HG03520 (cell line): ENCODE data around the gene CDH2.
"Not testable (repeated sequence)": the region's sequence is repeated elsewhere in the genome, so short reads cannot be mapped to it uniquely, and the experiment has no call there.

ENCODE experiments used
- ATAC-seq: cut with Tn5 transposase; IDR thresholded peaks from one replicate; pipeline ENCODE4 v1.9.1; 2021; ENCODE audit warnings: mild to moderate bottlenecking, moderate library complexity; ENCODE audit not compliant: unreplicated experiment

Gene CDH2

GRCh38 chr18:27931535-27931934, 245.4 kb downstream of the CDH2 start:
- no peak for ATAC-seq

DNA sequence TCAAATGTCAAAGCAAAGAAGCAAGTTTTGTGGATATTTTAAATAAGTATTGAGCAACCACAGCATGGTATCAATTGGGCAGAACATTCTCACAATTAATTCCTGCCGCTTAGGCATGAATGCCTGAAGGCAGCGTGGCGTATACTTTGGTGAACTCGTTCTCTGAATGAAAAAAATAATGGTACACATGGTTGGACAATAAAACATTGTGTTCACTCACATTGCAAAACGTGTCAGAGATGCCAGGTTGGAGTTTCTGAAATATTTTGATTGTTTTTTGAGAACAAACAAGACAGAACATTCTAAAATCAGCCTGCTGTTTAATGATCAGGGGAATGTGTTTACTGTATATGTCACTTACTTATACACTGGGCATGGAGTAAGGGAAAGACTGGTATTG, 254.2 kb downstream of the CDH2 start:
- ATAC-seq: no peak

DNA sequence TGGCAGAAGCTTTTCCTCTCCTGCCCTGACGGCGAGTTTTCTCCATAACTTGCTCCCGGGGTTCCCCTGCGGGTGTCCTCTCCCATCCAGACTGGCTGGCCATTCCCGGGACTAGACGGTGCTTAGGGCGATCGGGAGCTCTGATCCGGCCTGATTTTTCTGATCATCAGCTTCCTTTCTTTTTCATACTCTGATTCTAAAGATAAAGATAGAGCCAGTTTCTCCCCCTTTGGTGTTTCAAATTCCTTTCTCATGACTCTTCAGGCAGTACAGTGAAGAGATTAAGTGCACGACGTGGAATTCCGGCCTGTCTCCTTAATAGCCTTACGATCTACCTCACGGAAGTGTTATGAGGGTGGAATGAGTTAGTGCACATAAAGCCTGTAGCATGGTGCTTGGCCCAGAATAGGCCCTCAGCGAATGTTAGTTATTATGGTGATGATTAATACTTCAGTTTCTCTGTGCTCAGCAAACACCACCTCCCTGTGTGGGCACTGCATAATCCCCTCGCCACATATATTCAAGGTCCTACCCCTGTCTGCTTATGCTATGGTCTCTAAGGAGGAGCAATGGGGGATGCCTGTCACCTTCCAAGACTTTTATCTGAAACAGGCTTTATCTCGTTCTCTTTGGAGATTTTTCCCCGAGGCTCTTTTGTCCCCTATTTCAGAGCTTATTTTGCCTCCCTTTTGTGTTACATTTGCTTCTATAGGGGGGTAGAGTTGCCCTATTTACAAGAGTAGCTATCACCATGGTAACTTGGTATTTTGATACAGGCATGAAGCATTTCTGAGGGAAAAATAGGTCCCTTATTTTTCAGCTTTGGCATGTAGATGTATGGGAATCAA, 254.8 kb downstream of the CDH2 start:
- no peak for ATAC-seq

DNA sequence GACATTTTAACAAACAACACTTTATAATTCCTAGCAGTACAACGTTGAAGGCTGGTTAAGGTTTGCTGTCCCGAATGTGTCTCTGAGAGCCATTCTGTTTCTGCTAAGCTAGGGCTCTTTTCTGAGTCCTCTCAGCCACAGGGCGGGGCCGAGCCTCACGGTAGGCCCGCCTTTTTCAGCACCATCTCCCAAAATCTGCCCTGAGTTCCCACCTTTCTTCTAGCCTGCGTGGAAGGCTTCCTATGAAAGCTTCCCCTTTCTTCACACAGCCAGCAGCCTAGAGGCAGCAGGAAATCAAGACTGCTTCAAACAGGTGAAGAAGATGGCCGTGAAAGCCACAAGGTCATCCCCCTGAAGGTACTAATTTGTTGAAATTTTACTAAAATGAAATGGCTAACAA, 255.5 kb downstream of the CDH2 start:
- no peak for ATAC-seq

DNA sequence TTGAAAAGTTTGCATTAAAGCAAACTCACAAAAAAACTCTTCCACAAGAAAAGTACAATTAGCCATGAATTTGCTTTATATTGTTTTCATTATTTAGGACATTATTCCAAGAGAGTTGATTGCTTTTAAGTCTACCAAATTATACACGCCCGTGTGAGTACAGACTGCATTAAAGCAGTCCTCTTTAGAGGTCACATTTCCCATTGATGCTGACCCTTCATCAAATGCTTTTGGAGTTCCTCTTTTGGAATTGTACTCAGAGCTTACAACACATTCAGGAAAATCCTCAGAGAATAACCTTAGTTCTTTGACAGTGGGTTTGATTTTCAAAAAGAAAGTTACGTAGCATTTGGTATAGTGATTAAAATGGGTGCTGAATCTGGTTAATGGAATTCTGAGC, 256.1 kb downstream of the CDH2 start:
- ATAC-seq: no peak

GRCh38 chr18:27906189-27906588, 270.7 kb downstream of the CDH2 start:
- ATAC-seq: not testable (repeated sequence)

DNA sequence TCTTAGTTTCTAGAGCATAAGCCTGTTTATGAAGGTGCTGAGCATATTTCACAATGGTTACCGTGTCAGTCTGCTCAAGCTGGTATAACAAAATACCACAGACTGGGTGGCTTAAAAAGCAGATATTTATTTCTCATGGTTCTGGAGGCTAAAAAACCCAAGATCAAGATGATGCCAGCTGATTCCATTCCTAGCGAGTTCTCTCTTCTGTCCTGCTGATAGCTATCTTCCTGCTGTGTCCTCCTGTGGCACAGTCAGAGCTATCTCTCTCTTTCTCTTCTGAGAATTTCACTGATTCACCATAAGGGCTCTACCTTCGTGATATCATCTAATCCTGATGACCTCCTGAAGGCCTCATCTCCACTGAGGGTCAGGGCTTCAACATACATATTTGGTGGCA, 273.0 kb downstream of the CDH2 start:
- no peak for ATAC-seq

- no peak for ATAC-seq
These were observed 275.3 kb downstream of the CDH2 start for GRCh38 chr18:27901424-27902226.
